ENCODE results near the gene STAP1. TPM values are rescaled to one million over a fixed set of nuclear protein-coding genes. Genes with fewer than 3 reads are reported as not detected.
A peak's percentile ranks its signal among the peaks of the same experiment; 100 is the strongest.

Gene STAP1
- total RNA-seq, 4 donors from 2014 or later = 0.55 to 6.2 (median 4.9) TPM; not detected in 1

DNA sequence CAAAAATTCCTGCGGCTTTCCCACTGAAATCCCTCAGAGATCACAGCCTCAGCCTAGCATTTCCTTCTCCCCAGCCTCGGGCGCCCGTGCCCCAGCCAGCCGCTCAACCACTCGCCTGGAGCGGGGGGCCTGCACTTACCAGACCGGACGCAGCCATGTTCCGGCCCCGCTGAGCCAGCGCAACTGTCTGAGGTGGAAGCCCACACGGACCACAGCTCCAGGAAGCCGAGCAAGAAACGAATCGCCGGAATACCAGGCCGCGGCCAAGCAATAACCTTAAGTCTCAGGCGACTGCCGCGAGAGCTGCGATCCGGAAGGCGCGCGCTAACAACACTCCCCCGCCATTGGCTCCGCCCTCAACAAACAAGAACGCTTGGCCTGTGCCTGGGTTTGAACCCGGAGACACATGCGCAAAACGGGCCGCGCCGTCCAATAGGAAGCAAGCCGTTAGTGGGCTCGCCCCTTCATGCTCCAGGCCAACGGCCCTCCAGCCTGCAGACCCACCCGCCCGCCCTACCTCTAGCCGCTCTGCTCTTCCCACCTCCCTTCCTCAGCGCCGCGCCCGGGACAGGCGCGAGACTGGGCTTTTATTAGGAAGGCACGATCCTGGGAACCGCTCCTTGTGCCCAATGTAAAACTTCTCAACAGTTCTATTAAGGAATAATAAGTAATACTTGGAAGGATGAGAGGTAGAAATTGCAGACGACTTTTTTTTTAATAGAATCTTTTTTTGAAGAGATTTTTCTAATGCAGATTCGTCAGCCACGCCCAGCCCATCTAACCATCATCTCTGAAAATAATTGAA lies 13.1 kb upstream of the STAP1 start, which contains the start of gene CENPC:
TSS of gene CENPC (minus strand) at position 305 of the 805 bp plus-strand sequence. CDS start at position 157, 148 bp downstream.
- no peaks in the 10 kb centered on the region for H3K9me3 ChIP-seq
- in situ Hi-C loops (cut with MboI; ENCODE audit: low pct_ligation_motif_present in 1 of 4, low pct_unique_long_range_greater_than_20kb in 1 of 4, low sequenced_read_pairs in 3 of 4) = loop anchor here in 1 of 4 donors (10.0 kb wide), 1 partner anchor 149 kb away; no protein-coding TSS in a partner anchor
- H3K36me3 ChIP-seq = peaks cover 0 to 9% (median 0%) of the 10 kb centered on the region in 4 donors
- TF ChIP-seq EP300 (IDR thresholded peaks at IDR 0.05; ENCODE audit: low read depth) (no peak), CTCF (IDR thresholded peaks at IDR 0.05) (no peak), POLR2AphosphoS5 (IDR thresholded peaks at IDR 0.05) (peak; percentile 84 to 95 (median 93)), POLR2A (IDR thresholded peaks at IDR 0.05) (peak; percentile 92)
- H3K27me3 ChIP-seq = no peaks in the 10 kb centered on the region
- peak within 1 kb of the TSS; percentile 70 to 85 (median 82) for H3K4me3 ChIP-seq
- 1 to 2% methylated on average over 13 to 53 of the region's 53 CpGs for WGBS, 2 donors (ENCODE audit: low coverage in 1 of 2)
- peak within 1 kb of the TSS; percentile 93 to 97 (median 95) for H3K27ac ChIP-seq
- intact Hi-C loops (cut with DNase I; ENCODE audit: low total_unique reads) = no loop called here
- DNase-seq = peak; percentile 97
- peaks cover 6 to 33% (median 8%) of the 10 kb centered on the region in 4 donors for H3K4me1 ChIP-seq

GRCh38 chr4:67546004-67546356 lies 12.5 kb upstream of the STAP1 start:
- TF ChIP-seq EP300 (IDR thresholded peaks at IDR 0.05; ENCODE audit: low read depth) (no peak), CTCF (IDR thresholded peaks at IDR 0.05) (no peak), POLR2A (IDR thresholded peaks at IDR 0.05) (no peak), POLR2AphosphoS5 (IDR thresholded peaks at IDR 0.05) (no peak)
- no peak for DNase-seq
- peaks cover 6 to 33% (median 8%) of the 10 kb centered on the region in 4 donors for H3K4me1 ChIP-seq
- peak overlapping the region in 3 of 4 donors; percentile 70 to 85 (median 85) for H3K4me3 ChIP-seq
- intact Hi-C loops (cut with DNase I; ENCODE audit: low total_unique reads) = no loop called here
- WGBS, 2 donors (ENCODE audit: low coverage in 1 of 2) = 44 to 48% methylated on average over 3 to 4 of the region's 4 CpGs
- H3K27me3 ChIP-seq = no peaks in the 10 kb centered on the region
- in situ Hi-C loops (cut with MboI; ENCODE audit: low pct_ligation_motif_present in 1 of 4, low pct_unique_long_range_greater_than_20kb in 1 of 4, low sequenced_read_pairs in 3 of 4) = loop anchor here in 1 of 4 donors (10.0 kb wide), 1 partner anchor 149 kb away; no protein-coding TSS in a partner anchor
- H3K9me3 ChIP-seq = no peaks in the 10 kb centered on the region
- peaks cover 0 to 4% (median 0%) of the 10 kb centered on the region in 4 donors for H3K36me3 ChIP-seq
- peak overlapping the region; percentile 93 to 97 (median 95) for H3K27ac ChIP-seq

- 42 to 64% methylated on average over 3 to 4 of the region's 4 CpGs for WGBS, 2 donors (ENCODE audit: low coverage in 1 of 2)
- H3K4me3 ChIP-seq = no peak overlapping the region
- H3K27me3 ChIP-seq = no peaks in the 10 kb centered on the region
- no peak overlapping the region for H3K27ac ChIP-seq
- H3K9me3 ChIP-seq = no peaks in the 10 kb centered on the region
- TF ChIP-seq CTCF (IDR thresholded peaks at IDR 0.05) (no peak), EP300 (IDR thresholded peaks at IDR 0.05; ENCODE audit: low read depth) (no peak), POLR2AphosphoS5 (IDR thresholded peaks at IDR 0.05) (no peak), POLR2A (IDR thresholded peaks at IDR 0.05) (no peak)
- peaks cover 6 to 32% (median 8%) of the 10 kb centered on the region in 4 donors for H3K4me1 ChIP-seq
- in situ Hi-C loops (cut with MboI; ENCODE audit: low pct_ligation_motif_present in 1 of 4, low pct_unique_long_range_greater_than_20kb in 1 of 4, low sequenced_read_pairs in 3 of 4) (loop anchor here in 1 of 4 donors (10.0 kb wide), 1 partner anchor 148 kb away; no protein-coding TSS in a partner anchor), intact Hi-C loops (cut with DNase I; ENCODE audit: low total_unique reads) (no loop called here)
- no peak for DNase-seq
- H3K36me3 ChIP-seq = no peaks in the 10 kb centered on the region
These were observed 11.6 kb upstream of the STAP1 start for GRCh38 chr4:67546971-67547370.

- WGBS, 2 donors (ENCODE audit: low coverage in 1 of 2) = 8 to 12% methylated on average over 1 of the region's 1 CpG
- TF ChIP-seq POLR2AphosphoS5 (IDR thresholded peaks at IDR 0.05) (no peak), CTCF (IDR thresholded peaks at IDR 0.05) (peak in 4 of 5 experiments; percentile 11 to 19 (median 16))
- in situ Hi-C loops (cut with MboI; ENCODE audit: low pct_ligation_motif_present in 1 of 4, low pct_unique_long_range_greater_than_20kb in 1 of 4, low sequenced_read_pairs in 3 of 4) = loop anchor here in 1 of 4 donors (10.0 kb wide), 1 partner anchor 146 kb away; no protein-coding TSS in a partner anchor
- H3K36me3 ChIP-seq = no peaks in the 10 kb centered on the region
- H3K27me3 ChIP-seq = no peaks in the 10 kb centered on the region
- no peak for DNase-seq
- no peaks in the 10 kb centered on the region for H3K9me3 ChIP-seq
- peaks cover under 1 to 10% (median 4%) of the 10 kb centered on the region in 4 donors for H3K4me1 ChIP-seq
- no peak overlapping the region for H3K4me3 ChIP-seq
- H3K27ac ChIP-seq = no peak overlapping the region
- intact Hi-C loops (cut with DNase I; ENCODE audit: low total_unique reads) = no loop called here
These were observed 9.4 kb upstream of the STAP1 start for GRCh38 chr4:67549123-67549522.
